ENCODE measurements around the gene TPD52L1. TPM values are rescaled to one million over a fixed set of nuclear protein-coding genes. Genes with fewer than 3 reads are reported as not detected.

The TPD52L1 gene
- total and polyA plus RNA-seq, 2 experiments from 2014 or later, result 22.8 to 24.0 TPM

GRCh38 chr6:125220712-125221111 lies 67.1 kb downstream of the TPD52L1 start:
- no peaks in the 10 kb centered on the region for H4K20me1 ChIP-seq (replicated peaks; ENCODE audit: insufficient read depth)
- Mint-ChIP-seq H3K27me3 (ENCODE audit: insufficient read depth, low read depth, poor library complexity) (no peaks in the 10 kb centered on the region), H3K27ac (no peak overlapping the region), H3K4me1 (peaks cover 20% of the 10 kb centered on the region), H3K9me3 (no peaks in the 10 kb centered on the region), H3K4me3 (no peak overlapping the region), H3K36me3 (ENCODE audit: low read depth) (no peaks in the 10 kb centered on the region)
- no peaks in the 10 kb centered on the region for H3K27me3 ChIP-seq (ENCODE audit: insufficient read depth)
- H3F3A ChIP-seq (replicated peaks; ENCODE audit: low read depth), result no peaks in the 10 kb centered on the region
- no peak overlapping the region for H2AFZ ChIP-seq
- H3K27ac ChIP-seq (ENCODE audit: low read depth), result no peak overlapping the region
- DNase-seq (ENCODE audit: low spot score) (no peak), ATAC-seq (no peak)
- H3K36me3 ChIP-seq (ENCODE audit: insufficient read depth), result no peaks in the 10 kb centered on the region
- TF ChIP-seq ZNF114 (CRISPR knock-in tag; IDR thresholded peaks at IDR 0.05) (no peak), NANOG (IDR thresholded peaks at IDR 0.05; ENCODE audit: borderline replicate concordance) (no peak), ZNF462 (CRISPR knock-in tag; IDR thresholded peaks at IDR 0.05) (no peak), CTCF (conservative IDR thresholded peaks at IDR 0.05; ENCODE audit: low read depth in 2 of 2) (no peak), STAT1 (IDR thresholded peaks at IDR 0.05; ENCODE audit: unreplicated experiment) (no peak), ETS1 (IDR thresholded peaks at IDR 0.05) (no peak), CREB1 (CRISPR knock-in tag; IDR thresholded peaks at IDR 0.05; ENCODE audit: low read depth) (no peak), JUNB (IDR thresholded peaks at IDR 0.05; ENCODE audit: unreplicated experiment) (no peak), POLR2AphosphoS5 (IDR thresholded peaks at IDR 0.05; ENCODE audit: low read depth) (no peak), EZH2phosphoT487 (IDR thresholded peaks at IDR 0.05; ENCODE audit: unreplicated experiment) (no peak), ZNF331 (CRISPR knock-in tag; IDR thresholded peaks at IDR 0.05; ENCODE audit: low read depth) (no peak), EZH2 (IDR thresholded peaks at IDR 0.05; ENCODE audit: low read depth, unreplicated experiment) (no peak)
- TF ChIP-seq, protein P1, sequence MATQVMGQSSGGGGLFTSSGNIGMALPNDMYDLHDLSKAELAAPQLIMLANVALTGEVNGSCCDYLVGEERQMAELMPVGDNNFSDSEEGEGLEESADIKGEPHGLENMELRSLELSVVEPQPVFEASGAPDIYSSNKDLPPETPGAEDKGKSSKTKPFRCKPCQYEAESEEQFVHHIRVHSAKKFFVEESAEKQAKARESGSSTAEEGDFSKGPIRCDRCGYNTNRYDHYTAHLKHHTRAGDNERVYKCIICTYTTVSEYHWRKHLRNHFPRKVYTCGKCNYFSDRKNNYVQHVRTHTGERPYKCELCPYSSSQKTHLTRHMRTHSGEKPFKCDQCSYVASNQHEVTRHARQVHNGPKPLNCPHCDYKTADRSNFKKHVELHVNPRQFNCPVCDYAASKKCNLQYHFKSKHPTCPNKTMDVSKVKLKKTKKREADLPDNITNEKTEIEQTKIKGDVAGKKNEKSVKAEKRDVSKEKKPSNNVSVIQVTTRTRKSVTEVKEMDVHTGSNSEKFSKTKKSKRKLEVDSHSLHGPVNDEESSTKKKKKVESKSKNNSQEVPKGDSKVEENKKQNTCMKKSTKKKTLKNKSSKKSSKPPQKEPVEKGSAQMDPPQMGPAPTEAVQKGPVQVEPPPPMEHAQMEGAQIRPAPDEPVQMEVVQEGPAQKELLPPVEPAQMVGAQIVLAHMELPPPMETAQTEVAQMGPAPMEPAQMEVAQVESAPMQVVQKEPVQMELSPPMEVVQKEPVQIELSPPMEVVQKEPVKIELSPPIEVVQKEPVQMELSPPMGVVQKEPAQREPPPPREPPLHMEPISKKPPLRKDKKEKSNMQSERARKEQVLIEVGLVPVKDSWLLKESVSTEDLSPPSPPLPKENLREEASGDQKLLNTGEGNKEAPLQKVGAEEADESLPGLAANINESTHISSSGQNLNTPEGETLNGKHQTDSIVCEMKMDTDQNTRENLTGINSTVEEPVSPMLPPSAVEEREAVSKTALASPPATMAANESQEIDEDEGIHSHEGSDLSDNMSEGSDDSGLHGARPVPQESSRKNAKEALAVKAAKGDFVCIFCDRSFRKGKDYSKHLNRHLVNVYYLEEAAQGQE (IDR thresholded peaks at IDR 0.05; ENCODE audit: unreplicated experiment), result no peak
- no peaks in the 10 kb centered on the region for H3K9me2 ChIP-seq (ENCODE audit: insufficient read depth)
- H3K4me3 ChIP-seq, result no peak overlapping the region
- no peak overlapping the region for H3K4me2 ChIP-seq
- H3K79me2 ChIP-seq (replicated peaks; ENCODE audit: insufficient read depth), result no peaks in the 10 kb centered on the region
- peaks cover 7% of the 10 kb centered on the region; the same call in 1 of the 2 replicates for H3K4me1 ChIP-seq (ENCODE audit: insufficient read depth)

Measured in GM23338 (cell line).